Natural killer cell (primary cell): ENCODE data around the gene GRID1. TPM values are rescaled to one million over a fixed set of nuclear protein-coding genes. Genes with fewer than 3 reads are reported as not detected.
A peak's percentile ranks its signal among the peaks of the same experiment; 100 is the strongest.

Source experiments
- ATAC-seq, 3 donors: fragments of 150-1000 bp in 2 of 3; fragments of 200-7000 bp in 1 of 3; cut with Tn5 transposase; 1 replicate in 1 of 3; 2 replicates in 2 of 3; pipeline ENCODE4 v1.10.0; 2021; ENCODE audit warnings: mild to moderate bottlenecking in 2 of 3, moderate library complexity in 2 of 3
- DNase-seq, 2 donors: peaks; one replicate each; pipeline versions ENCODE4 v3.0.0 to v3.0.0-alpha.2; 2013 to 2021; ENCODE audit warnings: mixed read lengths in 1 of 2
- H3K27ac ChIP-seq: one replicate; pipeline ENCODE4 v1.5.1; 2013; ENCODE audit warnings: mild to moderate bottlenecking, low read length
- H3K27me3 ChIP-seq: one replicate; pipeline ENCODE4 v1.6.1; 2013; ENCODE audit warnings: low read length; ENCODE audit not compliant: control insufficient read depth, insufficient read depth
- H3K36me3 ChIP-seq: one replicate; pipeline ENCODE4 v1.6.1; 2013; ENCODE audit warnings: low read length; ENCODE audit not compliant: control insufficient read depth, insufficient read depth
- H3K4me1 ChIP-seq: one replicate; pipeline ENCODE4 v1.6.1; 2013; ENCODE audit warnings: low read length; ENCODE audit not compliant: control insufficient read depth, insufficient read depth
- H3K4me3 ChIP-seq: one replicate; pipeline ENCODE4 v1.5.1; 2013; ENCODE audit warnings: low read length
- H3K9me3 ChIP-seq: one replicate; pipeline ENCODE4 v1.6.1; 2013; ENCODE audit warnings: low read length; ENCODE audit not compliant: control insufficient read depth, insufficient read depth
- H3K27ac Mint-ChIP-seq, 2 donors: one replicate each; pipeline ENCODE4 v1.8.0; 2022; ENCODE audit warnings: mild to moderate bottlenecking in 2 of 2, mixed read lengths in 2 of 2, moderate library complexity in 1 of 2
- H3K27me3 Mint-ChIP-seq, 2 donors: one replicate each; pipeline ENCODE4 v1.8.0; 2022; ENCODE audit warnings: low read depth in 2 of 2, mixed read lengths in 2 of 2
- H3K36me3 Mint-ChIP-seq: one replicate; pipeline ENCODE4 v1.8.0; 2022; ENCODE audit warnings: mixed read lengths
- H3K4me1 Mint-ChIP-seq, 2 donors: one replicate each; pipeline ENCODE4 v1.8.0; 2022; ENCODE audit warnings: mixed read lengths in 2 of 2
- H3K4me3 Mint-ChIP-seq: one replicate; pipeline ENCODE4 v1.8.0; 2022; ENCODE audit warnings: mild to moderate bottlenecking, moderate library complexity, mixed read lengths
- H3K9me3 Mint-ChIP-seq, 2 donors: one replicate each; pipeline ENCODE4 v1.8.0; 2022; ENCODE audit warnings: mixed read lengths in 2 of 2
- WGBS: methylation state at CpG from one replicate; pipeline ENCODE4 v1.1.7; 2013; ENCODE audit warnings: missing lambda C conversion rate; ENCODE audit not compliant: insufficient coverage; 5-methylcytosine and 5-hydroxymethylcytosine counted together
- intact Hi-C: fragments of 100-400 bp; cut with micrococcal nuclease; formaldehyde crosslinking; loops from one replicate; pipeline ENCODE4 v1.14.2; 2022
- total RNA-seq, 4 donors: library from RNA; stranded (reverse); fragments of 120-200 nt in 1 of 4; gene quantifications; one replicate each; pipeline versions ENCODE4 v1.2.3 to v1.2.4, GENCODE V29; 2013 to 2022
- TF ChIP-seq, protein P1 (sequence below): fragments of 200-600 bp; IDR thresholded peaks from one replicate; pipeline ENCODE4 v1.8.0; 2022; ENCODE audit warnings: antibody characterized with exemption

Gene GRID1
- total RNA-seq, 3 donors from 2014 or later (not counting 1 experiment from before 2014, with no cell fraction given): not detected

DNA sequence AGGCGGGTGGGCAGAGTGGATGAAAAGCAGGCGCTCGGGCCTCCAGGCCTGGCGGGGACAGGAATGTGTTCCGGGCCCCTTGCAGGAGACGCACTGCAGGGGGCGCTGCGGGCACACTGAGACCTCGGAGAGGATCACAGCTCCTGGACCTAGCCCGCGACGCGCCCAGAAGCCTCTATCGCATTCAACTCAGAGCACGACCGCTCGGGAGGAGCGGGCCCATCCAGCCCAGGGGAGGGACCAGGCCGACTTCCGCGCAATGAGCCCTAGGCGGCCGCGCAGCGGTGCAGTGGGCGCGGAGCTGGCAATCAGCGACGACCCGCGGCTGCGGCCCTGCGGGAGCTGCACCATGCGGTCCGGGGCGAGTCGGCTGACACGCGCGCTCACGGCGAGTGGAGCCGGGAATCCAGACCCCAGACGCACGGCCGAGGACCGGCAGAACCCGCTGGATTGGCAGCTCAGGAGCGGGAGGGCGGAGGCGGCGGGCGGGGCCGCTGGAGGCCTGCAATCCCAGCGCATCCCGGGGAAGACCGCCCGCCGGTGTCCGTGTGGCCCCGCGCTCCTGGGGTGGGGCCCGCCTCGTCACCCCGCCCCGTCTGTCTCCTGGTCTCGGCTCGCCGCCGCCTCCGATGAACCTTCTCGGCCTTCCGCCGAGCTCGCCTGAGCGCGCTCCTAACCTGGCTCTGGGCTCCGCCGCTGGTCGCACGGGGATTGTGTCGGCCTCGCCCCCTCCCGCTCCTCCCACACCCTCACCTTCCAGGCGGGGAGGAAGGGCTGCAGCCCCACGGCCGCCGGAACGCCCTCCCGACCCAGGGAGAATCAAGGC lies 33.5 kb upstream of the GRID1 start:
- DNase-seq: peak; percentile 79 to 96
- Mint-ChIP-seq H3K4me3 (peak overlapping the region; percentile 86), H3K4me1 (peaks cover 9 to 18% of the 10 kb centered on the region in 2 donors), H3K9me3 (no peaks in the 10 kb centered on the region), H3K36me3 (no peaks in the 10 kb centered on the region), H3K27ac (peak overlapping the region in 1 of 2 donors; percentile 27), H3K27me3 (peaks cover 26 to 31% of the 10 kb centered on the region in 2 donors)
- TF ChIP-seq, protein P1, sequence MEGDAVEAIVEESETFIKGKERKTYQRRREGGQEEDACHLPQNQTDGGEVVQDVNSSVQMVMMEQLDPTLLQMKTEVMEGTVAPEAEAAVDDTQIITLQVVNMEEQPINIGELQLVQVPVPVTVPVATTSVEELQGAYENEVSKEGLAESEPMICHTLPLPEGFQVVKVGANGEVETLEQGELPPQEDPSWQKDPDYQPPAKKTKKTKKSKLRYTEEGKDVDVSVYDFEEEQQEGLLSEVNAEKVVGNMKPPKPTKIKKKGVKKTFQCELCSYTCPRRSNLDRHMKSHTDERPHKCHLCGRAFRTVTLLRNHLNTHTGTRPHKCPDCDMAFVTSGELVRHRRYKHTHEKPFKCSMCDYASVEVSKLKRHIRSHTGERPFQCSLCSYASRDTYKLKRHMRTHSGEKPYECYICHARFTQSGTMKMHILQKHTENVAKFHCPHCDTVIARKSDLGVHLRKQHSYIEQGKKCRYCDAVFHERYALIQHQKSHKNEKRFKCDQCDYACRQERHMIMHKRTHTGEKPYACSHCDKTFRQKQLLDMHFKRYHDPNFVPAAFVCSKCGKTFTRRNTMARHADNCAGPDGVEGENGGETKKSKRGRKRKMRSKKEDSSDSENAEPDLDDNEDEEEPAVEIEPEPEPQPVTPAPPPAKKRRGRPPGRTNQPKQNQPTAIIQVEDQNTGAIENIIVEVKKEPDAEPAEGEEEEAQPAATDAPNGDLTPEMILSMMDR: peak; percentile 92
- peak overlapping the region; percentile 38 for H3K27ac ChIP-seq
- H3K9me3 ChIP-seq: no peaks in the 10 kb centered on the region
- WGBS: under 1% methylated on average over 90 of the region's 90 CpGs
- H3K4me1 ChIP-seq: peaks cover 21% of the 10 kb centered on the region
- no peaks in the 10 kb centered on the region for H3K36me3 ChIP-seq
- intact Hi-C loops: loop anchor here (1.0 kb wide), 1 partner anchor 185 kb away; no protein-coding TSS in a partner anchor
- H3K27me3 ChIP-seq: peaks cover 4% of the 10 kb centered on the region
- peak; percentile 79 to 93 (median 90) for ATAC-seq
- H3K4me3 ChIP-seq: peak overlapping the region; percentile 60

DNA sequence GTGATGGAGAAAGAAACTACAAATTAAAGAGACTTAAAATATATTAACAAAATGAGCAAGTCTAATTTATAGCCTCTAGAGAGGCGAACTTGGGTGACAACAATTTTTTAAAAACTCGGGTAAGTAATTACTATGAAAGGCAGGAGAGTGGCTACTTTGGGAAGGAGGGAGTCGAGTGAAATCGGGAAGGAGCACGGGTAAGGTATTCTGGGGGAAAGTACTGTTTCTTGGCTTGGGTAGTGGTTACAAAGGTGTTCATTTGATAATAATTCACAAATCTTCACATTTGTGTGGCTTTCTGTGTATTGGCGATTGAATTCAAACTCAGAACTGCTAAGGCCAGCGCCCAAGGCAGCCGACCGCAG lies 32.9 kb upstream of the GRID1 start:
- H3K27ac Mint-ChIP-seq: peak overlapping the region in 1 of 2 donors; percentile 7
- TF ChIP-seq, protein P1: no peak
- H3K4me3 Mint-ChIP-seq: peak overlapping the region; percentile 86
- H3K36me3 Mint-ChIP-seq: no peaks in the 10 kb centered on the region
- peaks cover 21% of the 10 kb centered on the region for H3K4me1 ChIP-seq
- H3K27ac ChIP-seq: no peak overlapping the region
- H3K9me3 ChIP-seq: no peaks in the 10 kb centered on the region
- WGBS: 41% methylated on average over 9 of the region's 9 CpGs
- intact Hi-C loops: no loop called here
- no peaks in the 10 kb centered on the region for H3K9me3 Mint-ChIP-seq
- peak overlapping the region; percentile 60 for H3K4me3 ChIP-seq
- peaks cover 26 to 32% of the 10 kb centered on the region in 2 donors for H3K27me3 Mint-ChIP-seq
- ATAC-seq: no peak
- H3K36me3 ChIP-seq: no peaks in the 10 kb centered on the region
- peaks cover 4% of the 10 kb centered on the region for H3K27me3 ChIP-seq
- H3K4me1 Mint-ChIP-seq: peaks cover 9 to 18% of the 10 kb centered on the region in 2 donors
- no peak for DNase-seq

DNA sequence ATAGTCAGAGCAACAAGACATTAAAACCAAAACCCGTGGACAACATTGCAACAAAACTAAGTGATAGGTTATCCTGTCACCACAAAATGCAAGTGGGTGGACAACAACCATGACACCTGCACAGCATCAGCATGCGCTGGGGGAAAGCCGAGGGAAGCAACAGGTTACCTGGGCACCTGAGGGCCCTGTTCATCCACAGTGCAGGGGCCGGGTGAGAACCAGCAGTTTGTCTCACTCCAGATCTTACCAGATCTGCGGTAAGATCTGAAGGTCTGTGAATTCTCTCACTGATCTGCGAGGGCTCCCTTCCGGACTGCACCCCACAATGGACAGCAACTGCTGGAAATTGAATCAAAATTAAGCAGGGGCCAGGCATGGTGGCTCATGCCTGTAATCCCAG lies 30.5 kb upstream of the GRID1 start:
- WGBS: 82% methylated on average over 7 of the region's 7 CpGs
- TF ChIP-seq, protein P1: no peak
- Mint-ChIP-seq H3K36me3 (no peaks in the 10 kb centered on the region), H3K9me3 (no peaks in the 10 kb centered on the region), H3K4me1 (peaks cover 9 to 14% of the 10 kb centered on the region in 2 donors), H3K27ac (no peak overlapping the region), H3K27me3 (peaks cover 14 to 23% of the 10 kb centered on the region in 2 donors), H3K4me3 (no peak overlapping the region)
- Histone ChIP-seq H3K27ac (no peak overlapping the region), H3K4me1 (peaks cover 21% of the 10 kb centered on the region), H3K27me3 (peaks cover 4% of the 10 kb centered on the region), H3K36me3 (no peaks in the 10 kb centered on the region), H3K9me3 (no peaks in the 10 kb centered on the region), H3K4me3 (no peak overlapping the region)
- ATAC-seq (no peak), DNase-seq (no peak)
- intact Hi-C loops: no loop called here
